Endothelial cell of umbilical vein (primary cell): ENCODE measurements around the gene TLX1. TPM values are rescaled to one million over a fixed set of nuclear protein-coding genes. Genes with fewer than 3 reads are reported as not detected.
A peak's percentile ranks its signal among the peaks of the same experiment; 100 is the strongest.

Source experiments
- BruUV-seq: library from RNA; stranded (reverse); fragments of 400-500 nt; replicated peaks from 2 replicates; lab custom pipeline; 2021; lab: Mats Ljungman, UMichigan
- CTCF ChIA-PET: fragments of 300-600, 350-600 bp; sonication (Branson Sonifier 250); formaldehyde crosslinking; loops from one replicate; lab custom pipeline; 2021; ENCODE audit warnings: antibody characterized with exemption, inconsistent platforms; lab: Charles Lee
- POLR2A ChIA-PET: fragments of 300-600, 350-600 bp; sonication (Branson Sonifier 250); formaldehyde crosslinking; loops from one replicate; lab custom pipeline; 2021; ENCODE audit warnings: antibody characterized with exemption, inconsistent platforms; lab: Charles Lee
- DNase-seq: peaks from one replicate; pipeline ENCODE4 v3.0.0-alpha.2; 2011; ENCODE audit warnings: low read depth, low spot score
- FAIRE-seq: peaks from 2 replicates; lab custom pipeline; 2011; peaks lifted over from hg19 to GRCh38; lab: Jason Lieb, UNC
- H2AFZ ChIP-seq: 2 replicates; pipeline ENCODE4 v1.6.0; 2012; ENCODE audit warnings: low read depth, low read length, control low read depth, inconsistent platforms
- H3K27ac ChIP-seq: 2 replicates; pipeline ENCODE4 v1.5.1; 2011; ENCODE audit warnings: low read depth, mild to moderate bottlenecking, control low read depth, low read length, moderate library complexity; ENCODE audit not compliant: insufficient read depth
- H3K27me3 ChIP-seq, 2 experiments: 2 replicates each; pipeline versions ENCODE4 v1.6.0 to v1.6.1; 2011; ENCODE audit warnings: low read length in 2 of 2, mixed read lengths in 1 of 2; ENCODE audit not compliant: control insufficient read depth in 2 of 2, insufficient read depth in 2 of 2
- H3K36me3 ChIP-seq, 2 experiments: 2 replicates in 1 of 2; 3 replicates in 1 of 2; pipeline ENCODE4 v1.5.1; 2011; ENCODE audit warnings: low read length in 2 of 2, mild to moderate bottlenecking in 1 of 2, moderate library complexity in 1 of 2; ENCODE audit not compliant: control insufficient read depth in 2 of 2, insufficient read depth in 2 of 2; ENCODE audit errors: extremely low read depth in 1 of 2
- H3K4me1 ChIP-seq: 3 replicates; pipeline ENCODE4 v1.5.1; 2011; ENCODE audit warnings: mild to moderate bottlenecking, low read length; ENCODE audit not compliant: control insufficient read depth, insufficient read depth; ENCODE audit errors: extremely low read depth
- H3K4me2 ChIP-seq: 2 replicates; pipeline ENCODE4 v1.6.1; 2011; ENCODE audit warnings: low read length, control low read depth, mixed read lengths; ENCODE audit not compliant: insufficient read depth
- H3K4me3 ChIP-seq, 3 experiments: fragments of 200-600 bp in 1 of 3; sonication (generic), shearing (Covaris generic) in 1 of 3; replicated peaks in 1 of 3; 2 replicates each; pipeline ENCODE4 v1.5.1; 2011 to 2016; ENCODE audit warnings: control low read depth in 3 of 3, low read length in 3 of 3, mild to moderate bottlenecking in 2 of 3, inconsistent platforms in 1 of 3, low read depth in 1 of 3, moderate library complexity in 1 of 3; ENCODE audit not compliant: insufficient read depth in 1 of 3
- H3K79me2 ChIP-seq: 2 replicates; pipeline ENCODE4 v1.6.0; 2012; ENCODE audit warnings: low read length, inconsistent platforms; ENCODE audit not compliant: control insufficient read depth, insufficient read depth
- H3K9ac ChIP-seq: replicated peaks from 2 replicates; pipeline ENCODE3; 2011; ENCODE audit warnings: low read length, control low read depth; ENCODE audit not compliant: insufficient read depth; ENCODE audit errors: extremely low read depth
- H3K9me1 ChIP-seq: replicated peaks from 3 replicates; pipeline ENCODE4 v1.6.0; 2011; ENCODE audit warnings: mild to moderate bottlenecking, low read length; ENCODE audit not compliant: control insufficient read depth, insufficient read depth; ENCODE audit errors: extremely low read depth
- H3K9me3 ChIP-seq: replicated peaks from 2 replicates; pipeline ENCODE4 v1.5.1; 2012; ENCODE audit warnings: low read length, inconsistent platforms; ENCODE audit not compliant: control insufficient read depth, insufficient read depth
- H4K20me1 ChIP-seq: replicated peaks from 2 replicates; pipeline ENCODE3; 2011; ENCODE audit warnings: mild to moderate bottlenecking, low read length; ENCODE audit not compliant: control insufficient read depth, insufficient read depth; ENCODE audit errors: extremely low read depth
- EZH2 ChIP-seq: IDR thresholded peaks from 2 replicates; pipeline ENCODE4 v1.6.1; 2012; ENCODE audit warnings: borderline replicate concordance, low read depth, mild to moderate bottlenecking, moderate library complexity, low read length, inconsistent platforms; ENCODE audit not compliant: severe bottlenecking
- FOS ChIP-seq: IDR thresholded peaks from 2 replicates; pipeline ENCODE4 v1.6.1; 2011; ENCODE audit warnings: mild to moderate bottlenecking, low read length, moderate library complexity, borderline replicate concordance; ENCODE audit not compliant: insufficient read depth
- GATA2 ChIP-seq: IDR thresholded peaks from 2 replicates; pipeline ENCODE4 v1.7.0; 2011; ENCODE audit warnings: low read depth, mild to moderate bottlenecking, moderate library complexity, mixed read lengths, low read length; ENCODE audit not compliant: insufficient read length, insufficient read depth
- JUN ChIP-seq: IDR thresholded peaks from 2 replicates; pipeline ENCODE4 v1.6.1; 2011; ENCODE audit warnings: borderline replicate concordance, low read depth; ENCODE audit not compliant: insufficient read length, insufficient read depth
- MAX ChIP-seq: IDR thresholded peaks from 2 replicates; pipeline ENCODE4 v1.6.1; 2011; ENCODE audit not compliant: insufficient read depth, insufficient read length
- MYC ChIP-seq: IDR thresholded peaks from one replicate; pipeline ENCODE4 v1.6.1; 2011; ENCODE audit warnings: mild to moderate bottlenecking, low read depth, low read length
- POLR2A ChIP-seq: IDR thresholded peaks from 2 replicates; pipeline ENCODE4 v1.6.1; 2012; ENCODE audit warnings: low read depth, mild to moderate bottlenecking, control low read depth, low read length
- POLR2AphosphoS5 ChIP-seq: IDR thresholded peaks from 2 replicates; pipeline ENCODE4 v1.6.1; 2012; ENCODE audit warnings: low read depth, mild to moderate bottlenecking, control low read depth, low read length, moderate library complexity; ENCODE audit not compliant: insufficient read depth
- dilution Hi-C: fragments of 300-500 bp; cut with MboI; formaldehyde crosslinking; loops from one replicate; pipeline ENCODE4 v1.15.0; 2019; ENCODE audit warnings: low sequenced_read_pairs; ENCODE audit not compliant: extremely low pct_ligation_motif_present
- intact Hi-C: fragments of 100-400 bp; cut with micrococcal nuclease; formaldehyde crosslinking; loops from one replicate; pipeline ENCODE4 v1.10.0; 2022
- polyA plus RNA-seq, 4 experiments: library from polyadenylated mRNA; depleted of rRNA in 3 of 4; stranded (reverse) in 3 of 4; unstranded in 1 of 4; fragments of >200 nt; gene quantifications; 2 replicates each; pipeline versions ENCODE4 v1.2.1 to v1.2.3, GENCODE V29; 2011 to 2012; ENCODE audit warnings: missing spikeins in 1 of 4
- total RNA-seq: library from RNA; stranded (reverse); gene quantifications from 2 replicates; pipeline ENCODE4 v1.2.3, GENCODE V29; 2021

Gene TLX1
- total and polyA plus RNA-seq, 2 donors (not counting 3 experiments of a cell fraction or from before 2014, with no cell fraction given), result not detected

GRCh38 chr10:101134299-101135127 is 3.4 kb downstream of the TLX1 start:
- no TSS peak for BruUV-seq
- Histone ChIP-seq H3K4me2 (no peak overlapping the region), H3K4me3 (no peak overlapping the region)

More at GRCh38 chr10:101134299-101135127, 3.4 kb downstream of the TLX1 start:
- Histone ChIP-seq H3K9me3 (no peaks in the 10 kb centered on the region), H3K9ac (no peak overlapping the region), H3K9me1 (no peaks in the 10 kb centered on the region), H2AFZ (no peak overlapping the region), H3K79me2 (no peaks in the 10 kb centered on the region), H3K36me3 (no peaks in the 10 kb centered on the region), H3K27ac (no peak overlapping the region), H3K4me1 (peaks cover 4% of the 10 kb centered on the region), H4K20me1 (no peaks in the 10 kb centered on the region), H3K27me3 (peaks cover 96 to 100% of the 10 kb centered on the region in 2 experiments)
- intact Hi-C loops, result no loop called here
- DNase-seq (no peak), FAIRE-seq (no peak)
- dilution Hi-C loops, result no loop called here
- ChIA-PET CTCF (interaction anchor here (0.5 to 3.2 kb wide), 6 partner anchors 7 to 324 kb away, joined by 3 to 25 read pairs (median 4); no protein-coding TSS in a partner anchor), POLR2A (no interaction called here)
- TF ChIP-seq POLR2A (no peak), MYC (no peak), JUN (no peak), EZH2 (peak; percentile 98), FOS (no peak), POLR2AphosphoS5 (no peak), MAX (no peak), GATA2 (no peak)
